ENCODE data around the gene CEACAM21. TPM values are rescaled to one million over a fixed set of nuclear protein-coding genes. Genes with fewer than 3 reads are reported as not detected.

The CEACAM21 gene
- total RNA-seq, 1 experiment from 2014 or later = not detected

DNA sequence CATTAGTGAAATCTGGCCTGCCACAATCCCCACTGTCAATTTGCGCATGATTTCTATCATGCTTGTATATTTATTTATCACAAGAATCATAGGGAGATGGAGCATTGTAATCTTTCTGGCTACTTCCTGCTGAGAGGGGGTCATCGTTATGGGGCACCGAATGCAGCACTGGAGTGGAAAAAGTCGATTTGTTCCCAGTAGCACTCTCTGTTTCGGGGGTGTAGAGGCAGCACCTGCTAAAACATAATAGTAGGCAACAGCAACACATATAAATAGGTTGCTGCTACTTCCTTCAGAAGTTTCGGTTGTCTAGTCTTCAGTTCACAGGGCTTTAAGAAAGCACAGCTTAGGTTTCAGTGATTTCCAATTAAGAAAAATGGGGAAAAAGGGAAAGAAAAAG is 23.4 kb upstream of the CEACAM21 start:
- no peak overlapping the region for H3K27ac ChIP-seq (ENCODE audit: insufficient read length, low read depth, low read length)
- H3K27ac Mint-ChIP-seq = no peak overlapping the region
- H3K4me2 ChIP-seq (ENCODE audit: insufficient read depth, insufficient read length, low read length) = no peak overlapping the region
- no peak overlapping the region for H3K56ac ChIP-seq (ENCODE audit: insufficient read length, low read depth, low read length)
- no peak overlapping the region for H3K23ac ChIP-seq (ENCODE audit: insufficient read length, low read depth, low read length)
- no peak overlapping the region for H3K18ac ChIP-seq (ENCODE audit: insufficient read length, low read depth, low read length)
- H3K23me2 ChIP-seq (ENCODE audit: insufficient read length, low read depth, low read length, poor library complexity, severe bottlenecking) = peaks cover 2% of the 10 kb centered on the region
- no peak overlapping the region for H2AFZ ChIP-seq (ENCODE audit: low read length)
- H2BK120ac ChIP-seq (ENCODE audit: low read depth, low read length, poor library complexity, severe bottlenecking) = no peak overlapping the region
- H3K4me1 Mint-ChIP-seq = peaks cover 0 to 8% of the 10 kb centered on the region in 2 experiments; a peak in 2 of 4 replicates
- no peaks in the 10 kb centered on the region; the same call in none of the 2 replicates for H3K27me3 Mint-ChIP-seq (ENCODE audit: low read depth)
- H4K91ac ChIP-seq (ENCODE audit: insufficient read length, low read depth, low read length) = no peak overlapping the region
- no peaks in the 10 kb centered on the region for H3K79me2 ChIP-seq (ENCODE audit: insufficient read depth, low read length)
- H3K4ac ChIP-seq (ENCODE audit: low read depth, low read length) = no peak overlapping the region
- DNase-seq = no peak
- no peaks in the 10 kb centered on the region for H3K9me3 ChIP-seq (ENCODE audit: control insufficient read depth, low read depth, low read length)
- H2BK12ac ChIP-seq (ENCODE audit: insufficient read length, low read depth, low read length) = no peak overlapping the region
- no peak overlapping the region for H3T11ph ChIP-seq (ENCODE audit: low read length)
- H3K9me3 Mint-ChIP-seq = peaks cover 80 to 86% of the 10 kb centered on the region in 2 experiments
- no peak overlapping the region for H3K4me3 Mint-ChIP-seq
- no peaks in the 10 kb centered on the region for H3K79me1 ChIP-seq (ENCODE audit: insufficient read depth, low read depth, low read length, poor library complexity, severe bottlenecking)
- H4K5ac ChIP-seq (ENCODE audit: insufficient read length, low read depth, low read length) = no peak overlapping the region
- no peak overlapping the region for H3K14ac ChIP-seq (ENCODE audit: insufficient read depth, low read length)
- TF ChIP-seq, protein P1, sequence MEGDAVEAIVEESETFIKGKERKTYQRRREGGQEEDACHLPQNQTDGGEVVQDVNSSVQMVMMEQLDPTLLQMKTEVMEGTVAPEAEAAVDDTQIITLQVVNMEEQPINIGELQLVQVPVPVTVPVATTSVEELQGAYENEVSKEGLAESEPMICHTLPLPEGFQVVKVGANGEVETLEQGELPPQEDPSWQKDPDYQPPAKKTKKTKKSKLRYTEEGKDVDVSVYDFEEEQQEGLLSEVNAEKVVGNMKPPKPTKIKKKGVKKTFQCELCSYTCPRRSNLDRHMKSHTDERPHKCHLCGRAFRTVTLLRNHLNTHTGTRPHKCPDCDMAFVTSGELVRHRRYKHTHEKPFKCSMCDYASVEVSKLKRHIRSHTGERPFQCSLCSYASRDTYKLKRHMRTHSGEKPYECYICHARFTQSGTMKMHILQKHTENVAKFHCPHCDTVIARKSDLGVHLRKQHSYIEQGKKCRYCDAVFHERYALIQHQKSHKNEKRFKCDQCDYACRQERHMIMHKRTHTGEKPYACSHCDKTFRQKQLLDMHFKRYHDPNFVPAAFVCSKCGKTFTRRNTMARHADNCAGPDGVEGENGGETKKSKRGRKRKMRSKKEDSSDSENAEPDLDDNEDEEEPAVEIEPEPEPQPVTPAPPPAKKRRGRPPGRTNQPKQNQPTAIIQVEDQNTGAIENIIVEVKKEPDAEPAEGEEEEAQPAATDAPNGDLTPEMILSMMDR (conservative IDR thresholded peaks at IDR 0.05) = no peak
- no peak overlapping the region for H3K9ac ChIP-seq (ENCODE audit: extremely low read depth, insufficient read length, low read length)
- WGBS (ENCODE audit: extremely low coverage, insufficient read length, low lambda C conversion rate) = no CpG with 5 or more reads among the region's 6 CpGs
- no peak overlapping the region for H2BK20ac ChIP-seq (ENCODE audit: low read depth, low read length, poor library complexity, severe bottlenecking)
- H3K36me3 Mint-ChIP-seq (ENCODE audit: insufficient read depth in 1 of 3, low read depth in 3 of 3) = peaks cover 3 to 14% (median 9%) of the 10 kb centered on the region in 3 experiments; a peak in 5 of 7 replicates
- no peak overlapping the region for H2AK5ac ChIP-seq (ENCODE audit: insufficient read length, low read length)
- no peaks in the 10 kb centered on the region for H4K20me1 ChIP-seq (ENCODE audit: control insufficient read depth, insufficient read depth, insufficient read length)
- no peak overlapping the region for H2BK5ac ChIP-seq (ENCODE audit: insufficient read length, low read length)
- no peaks in the 10 kb centered on the region for H3K4me1 ChIP-seq (ENCODE audit: insufficient read depth, low read length)
- no peak overlapping the region for H4K8ac ChIP-seq (replicated peaks; ENCODE audit: insufficient read length, low read depth, low read length)
- H2BK15ac ChIP-seq (ENCODE audit: low read depth, low read length) = no peak overlapping the region
- no peaks in the 10 kb centered on the region for H3K27me3 ChIP-seq (ENCODE audit: insufficient read depth, low read length)
